NCI-H1105 (cell line): Measurements from ENCODE around the gene AP3S2.
A peak's percentile ranks its signal among the peaks of the same experiment; 100 is the strongest.
"Not testable (repeated sequence)": the region's sequence is repeated elsewhere in the genome, so short reads cannot be mapped to it uniquely, and the experiment has no call there.

Experiments used
- DNase-seq: peaks from one replicate; lab custom pipeline; 2025; lab: John Stamatoyannopoulos, UW

AP3S2 gene

DNA sequence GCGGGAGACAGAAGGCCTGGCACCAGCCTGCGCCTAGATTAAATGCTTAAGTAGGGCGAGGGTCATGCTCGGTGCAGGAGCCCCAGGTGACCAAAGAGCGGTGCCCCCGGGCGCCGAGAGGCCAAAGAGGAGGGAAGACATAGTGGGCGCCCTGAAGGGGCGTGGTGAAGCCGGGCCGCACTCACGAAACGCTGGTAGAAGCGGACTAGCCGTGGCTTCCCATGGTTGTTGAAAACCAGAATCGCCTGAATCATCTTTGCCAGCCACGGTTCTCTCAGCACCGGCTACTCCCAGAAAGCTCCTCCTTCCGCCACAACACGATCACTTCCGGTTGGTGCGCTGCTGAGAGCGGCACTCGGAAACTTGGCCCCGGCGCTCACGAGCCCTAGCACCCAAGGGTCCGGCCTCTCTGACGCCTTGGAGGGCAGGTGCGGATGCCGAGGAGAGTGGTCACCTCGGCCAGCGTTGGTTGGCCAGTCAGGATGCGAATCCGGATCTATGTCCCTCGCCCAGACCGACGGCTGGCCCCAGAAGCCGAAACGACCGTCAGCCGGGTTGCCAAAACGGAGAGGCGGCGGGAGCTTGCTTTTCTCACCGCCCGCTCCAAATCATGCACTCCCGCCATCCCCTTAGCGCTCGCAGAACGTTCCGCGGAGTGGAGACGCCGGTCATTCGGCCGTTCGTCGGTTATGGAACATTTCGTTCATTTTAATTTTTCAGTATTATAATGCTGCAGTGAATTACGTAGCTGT is at the start of gene AP3S2:
AP3S2 (minus strand) TSS at position 299 of the 752 bp plus-strand sequence; CDS start at position 254, 45 bp downstream.
- peak; percentile 73 for DNase-seq

DNA sequence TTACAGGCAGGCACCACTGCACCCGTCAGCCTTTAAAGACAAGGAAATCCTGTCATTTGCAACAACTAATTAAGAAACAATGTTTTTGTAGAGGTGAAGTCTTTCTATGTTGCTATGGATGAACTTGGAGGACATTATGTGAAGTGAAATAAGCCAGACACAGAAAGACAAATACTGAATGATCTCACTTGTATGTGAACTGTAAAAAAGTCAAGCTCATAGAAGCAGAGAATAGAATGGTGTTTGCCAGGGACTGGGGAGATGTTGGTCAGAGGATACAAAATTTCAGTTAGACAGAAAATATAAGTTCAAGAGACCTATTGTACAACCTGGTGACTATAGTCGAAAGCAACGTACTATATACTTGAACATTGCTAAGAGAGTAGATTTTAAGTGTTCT is 46.1 kb upstream of the AP3S2 start:
- no peak for DNase-seq

DNA sequence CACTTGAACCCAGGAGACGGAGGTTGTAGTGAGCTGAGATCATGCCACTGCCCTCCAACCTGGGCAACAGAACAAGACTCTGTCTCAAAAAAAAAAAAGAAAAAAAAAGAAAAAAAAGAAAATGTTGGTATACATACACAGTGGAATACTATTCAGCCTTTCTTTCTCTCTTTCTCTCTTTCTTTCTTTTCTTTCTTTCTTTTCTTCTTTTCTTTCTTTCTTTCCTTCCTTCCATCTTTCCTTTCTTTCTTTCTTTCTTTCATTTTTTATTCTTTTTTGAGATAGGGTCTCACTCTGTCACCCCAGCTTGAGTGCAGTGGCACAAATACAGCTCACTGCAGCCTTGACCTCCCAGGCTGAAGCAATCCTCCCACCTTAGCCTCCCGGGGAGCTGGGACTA is 45.6 kb upstream of the AP3S2 start:
- DNase-seq = not testable (repeated sequence)

DNA sequence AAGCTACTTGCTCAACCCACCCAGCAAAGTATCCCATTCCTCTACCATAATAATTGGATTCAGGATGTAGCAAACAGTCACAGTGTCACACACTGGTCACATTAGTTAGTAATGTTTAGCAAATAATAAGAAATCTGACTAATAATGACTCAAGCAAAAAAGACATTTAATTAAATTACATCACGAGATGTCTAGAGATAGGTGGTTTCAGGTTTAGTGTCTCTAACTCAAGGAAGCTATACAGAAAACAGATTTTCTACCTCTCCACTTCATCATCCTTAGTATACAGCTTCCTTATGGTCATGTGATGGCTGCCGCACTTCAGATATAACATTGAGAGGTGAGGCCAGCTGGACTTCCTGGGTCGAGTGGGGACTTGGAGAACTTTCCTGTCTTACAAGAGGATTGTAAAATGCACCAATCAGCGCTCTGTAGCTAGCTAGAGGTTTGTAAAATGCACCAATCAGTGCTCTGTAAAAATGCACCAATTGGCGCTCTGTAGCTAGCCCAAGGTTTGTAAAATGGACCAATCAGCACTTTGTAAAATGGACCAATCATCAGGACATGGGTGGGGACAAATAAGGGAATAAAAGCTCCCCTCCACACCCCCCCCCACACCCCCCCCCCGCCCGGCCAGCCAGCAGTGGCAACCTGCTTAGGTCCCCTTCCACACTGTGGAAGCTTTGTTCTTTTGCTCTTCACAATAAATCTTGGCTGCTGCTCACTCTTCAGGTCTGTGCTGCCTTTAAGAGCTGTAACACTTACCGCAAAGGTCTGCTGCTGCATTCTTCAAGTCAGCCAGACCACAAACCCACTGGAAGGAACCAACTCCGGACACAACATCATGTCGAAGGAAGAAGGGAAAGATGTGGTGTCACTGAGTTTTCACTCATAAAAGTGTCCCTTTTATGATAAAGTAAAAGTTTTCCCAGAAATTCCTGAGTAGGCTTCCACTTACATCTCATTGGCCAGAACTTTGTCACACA is 43.9 kb upstream of the AP3S2 start:
- no peak for DNase-seq

DNA sequence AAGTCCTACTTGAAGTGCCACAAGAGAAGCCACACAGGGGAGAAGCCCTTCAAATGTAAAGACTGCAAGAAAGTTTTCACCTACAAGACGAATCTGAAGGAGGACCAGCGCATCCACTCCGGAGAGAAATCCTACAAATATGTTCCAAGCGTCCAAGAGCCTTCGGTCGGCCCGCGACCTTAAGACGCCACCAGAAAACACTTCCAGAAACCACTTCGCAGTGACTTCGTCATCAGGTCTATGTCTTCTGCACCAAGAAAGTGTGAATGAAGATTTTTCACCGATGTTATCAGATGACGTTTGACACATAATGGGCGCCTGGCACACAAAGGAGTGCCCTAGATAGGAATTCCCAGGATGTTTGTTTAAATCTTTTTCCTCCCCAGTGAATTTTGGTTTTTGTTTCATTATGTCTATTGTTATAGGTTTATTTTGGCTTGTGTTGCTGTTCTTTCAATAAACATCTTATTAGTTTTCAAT is 43.0 kb upstream of the AP3S2 start:
- no peak for DNase-seq

DNA sequence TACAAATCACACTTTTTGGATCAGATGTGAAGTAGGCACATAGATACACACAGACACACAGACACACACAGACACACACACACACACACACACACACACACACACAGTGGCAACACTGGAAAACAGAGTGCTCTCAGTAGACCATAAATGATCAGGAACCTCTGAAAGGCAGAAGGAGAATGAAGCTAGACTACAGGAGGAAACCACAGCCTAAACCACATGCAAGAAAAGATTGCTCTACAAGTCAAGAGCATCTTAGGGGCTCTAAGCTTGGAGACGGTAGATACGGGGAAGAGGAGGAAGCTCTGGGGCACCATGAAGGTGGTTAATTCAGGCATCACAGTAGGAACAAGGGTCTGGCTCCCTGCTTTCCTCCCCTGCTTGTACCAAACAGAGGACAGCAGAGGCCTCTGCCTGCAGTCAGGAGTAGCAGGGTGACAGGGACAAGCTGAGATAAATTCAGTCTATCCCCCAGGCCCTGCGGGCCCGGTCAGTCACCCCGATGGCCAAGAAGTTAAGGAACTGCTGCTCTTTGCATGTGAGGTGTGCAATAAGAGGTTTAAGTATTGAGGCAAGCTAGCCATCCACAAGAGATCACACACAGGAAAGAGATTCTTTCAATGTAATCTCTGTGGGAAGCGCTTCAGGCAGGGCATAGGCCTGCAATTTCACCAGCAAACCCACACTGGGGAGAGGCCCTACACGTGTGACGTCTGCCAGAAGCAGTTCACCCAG is 42.4 kb upstream of the AP3S2 start:
- no peak for DNase-seq

DNA sequence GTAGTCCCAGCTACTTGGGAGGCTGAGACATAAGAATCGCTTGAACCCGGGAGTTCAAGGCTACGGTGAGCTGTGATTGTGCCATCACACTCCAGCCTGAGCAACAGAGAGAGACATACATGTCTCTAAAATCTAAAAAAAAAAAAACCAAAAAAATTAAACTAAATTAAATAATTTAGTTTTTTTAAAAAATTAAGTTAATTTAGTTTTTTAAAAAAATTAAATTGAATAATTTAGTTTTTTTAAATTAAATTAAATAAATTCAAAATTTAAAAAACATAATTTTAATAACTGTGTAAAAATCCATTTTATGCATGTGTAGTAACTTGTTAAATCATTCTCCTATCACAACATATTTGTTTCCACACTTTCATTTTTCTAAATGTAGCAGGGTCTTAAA is 39.1 kb upstream of the AP3S2 start:
- DNase-seq = no peak

DNA sequence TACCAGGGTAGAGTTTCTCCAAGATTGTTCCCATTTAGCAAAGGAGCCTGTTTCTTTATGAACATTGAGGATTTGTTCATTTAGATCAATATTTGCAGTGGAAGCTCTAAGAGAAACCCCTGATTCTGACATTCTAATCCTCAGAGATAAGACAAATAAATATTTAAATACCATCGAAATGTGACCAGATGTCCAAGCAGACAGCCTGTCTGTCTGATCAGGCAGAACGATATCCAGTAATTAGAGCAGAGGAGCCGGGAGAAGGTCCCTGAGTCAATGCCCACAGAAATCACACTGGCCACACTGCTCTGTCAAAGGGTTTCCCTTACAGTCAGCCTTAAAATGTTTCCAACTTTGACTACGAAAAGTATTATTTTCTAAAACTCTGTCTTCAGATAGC is 34.6 kb upstream of the AP3S2 start:
- DNase-seq = no peak

DNA sequence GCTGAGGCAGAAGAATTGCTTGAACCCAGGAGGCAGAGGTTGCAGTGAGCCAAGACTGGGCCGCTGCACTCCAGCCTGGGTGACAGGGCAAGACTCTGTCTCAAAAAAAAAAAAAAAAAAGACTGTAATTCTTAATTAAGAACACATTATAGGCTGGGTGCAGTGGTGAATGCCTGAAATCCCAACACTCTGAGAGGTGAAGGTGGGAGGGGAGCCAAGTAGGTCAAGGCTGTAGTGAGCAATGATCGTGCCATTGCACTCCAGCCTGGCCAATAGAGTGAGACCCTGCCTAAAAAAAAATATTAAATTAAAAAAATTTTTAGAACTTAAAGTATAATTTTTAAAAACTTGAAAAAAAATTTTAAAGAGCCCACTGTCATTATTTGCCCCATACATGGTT is 32.4 kb upstream of the AP3S2 start:
- DNase-seq = no peak

DNA sequence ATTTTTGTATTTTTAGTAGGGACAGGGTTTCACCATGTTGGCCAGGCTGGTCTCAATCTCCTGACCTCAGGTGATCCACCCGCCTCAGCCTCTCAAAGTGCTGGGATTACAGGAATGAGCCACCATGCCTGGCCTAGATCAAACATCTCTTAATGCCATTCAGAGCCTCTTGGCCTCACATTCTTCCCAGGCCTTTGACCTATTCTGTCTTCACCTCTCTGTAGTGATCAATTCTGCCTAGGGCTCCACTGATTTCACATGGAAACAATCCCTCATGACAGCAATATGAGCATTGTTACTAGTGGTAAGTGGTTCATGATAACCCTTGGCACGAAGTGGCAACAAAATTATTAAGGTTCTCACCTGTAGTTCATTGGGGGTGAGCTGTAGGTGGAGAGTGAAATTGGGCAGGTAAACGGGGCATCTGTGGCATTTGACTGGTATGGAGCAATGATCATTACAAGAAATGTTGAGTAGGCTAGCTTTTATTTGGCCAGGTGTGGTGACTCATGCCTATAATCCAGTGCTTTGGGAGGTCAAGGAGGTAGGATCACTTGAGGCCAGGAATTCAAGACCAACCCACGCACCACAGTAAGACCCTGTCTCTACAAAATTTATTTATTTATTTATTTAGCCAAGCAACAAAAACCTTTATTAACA is 23.8 kb upstream of the AP3S2 start:
- DNase-seq = no peak

DNA sequence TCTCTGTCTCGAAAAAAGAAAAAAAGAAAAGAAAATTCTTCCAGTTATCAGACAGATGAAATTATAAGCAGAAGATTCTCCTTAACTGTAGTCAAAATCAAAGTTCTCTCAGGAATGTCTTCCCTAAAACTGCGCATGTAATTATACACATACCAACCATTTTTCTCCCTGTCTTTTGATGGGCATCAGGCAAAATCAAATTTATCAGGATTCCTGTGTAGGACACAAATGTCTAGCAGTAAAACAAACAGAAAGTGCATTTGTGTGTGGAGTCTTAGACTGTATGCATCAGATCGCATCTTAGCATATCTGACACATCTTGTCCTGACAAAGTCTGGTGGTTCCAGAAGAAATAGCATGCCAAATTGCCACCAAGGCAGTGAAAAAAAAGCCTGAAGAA is 22.9 kb upstream of the AP3S2 start:
- DNase-seq = no peak

DNA sequence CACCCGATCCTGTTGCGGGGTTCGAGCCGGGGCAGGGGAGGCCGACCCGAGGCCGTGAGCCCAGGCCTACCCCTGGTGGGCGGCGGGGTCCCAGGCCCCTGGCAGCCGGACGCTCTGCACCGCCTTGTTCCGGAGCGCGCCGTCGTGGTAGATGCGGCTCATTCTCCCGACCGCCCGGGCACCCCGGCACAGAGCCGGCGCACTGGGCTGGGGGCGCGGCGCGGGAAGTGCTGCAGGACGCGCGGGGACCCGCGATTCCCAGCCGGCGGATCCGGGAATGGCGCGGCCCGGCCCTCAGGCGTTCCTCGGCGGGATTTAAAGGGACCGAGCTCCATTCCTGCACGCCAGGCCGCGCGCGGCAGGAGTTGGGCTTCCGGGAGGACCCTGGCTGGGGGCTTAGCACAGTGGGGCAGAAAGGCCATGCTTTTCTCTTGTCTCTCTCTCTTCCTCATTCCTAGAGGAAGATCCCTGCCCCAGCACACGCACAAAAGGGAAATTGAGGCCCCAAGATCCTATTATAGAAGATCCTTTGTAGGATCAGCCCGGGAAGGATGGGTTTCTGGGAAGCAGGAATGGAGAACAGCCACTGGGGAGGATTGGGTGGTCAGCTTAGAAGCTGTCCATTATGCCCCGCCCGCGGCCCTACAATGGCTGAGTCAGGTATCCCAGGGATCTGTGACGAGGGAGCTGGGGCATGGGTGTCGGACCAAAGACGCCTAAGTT is 19.0 kb upstream of the AP3S2 start, which contains the start of gene ARPIN:
ARPIN (minus strand) TSS at position 279 of the 723 bp plus-strand sequence; CDS start at position 162, 117 bp downstream.
- DNase-seq = no peak

DNA sequence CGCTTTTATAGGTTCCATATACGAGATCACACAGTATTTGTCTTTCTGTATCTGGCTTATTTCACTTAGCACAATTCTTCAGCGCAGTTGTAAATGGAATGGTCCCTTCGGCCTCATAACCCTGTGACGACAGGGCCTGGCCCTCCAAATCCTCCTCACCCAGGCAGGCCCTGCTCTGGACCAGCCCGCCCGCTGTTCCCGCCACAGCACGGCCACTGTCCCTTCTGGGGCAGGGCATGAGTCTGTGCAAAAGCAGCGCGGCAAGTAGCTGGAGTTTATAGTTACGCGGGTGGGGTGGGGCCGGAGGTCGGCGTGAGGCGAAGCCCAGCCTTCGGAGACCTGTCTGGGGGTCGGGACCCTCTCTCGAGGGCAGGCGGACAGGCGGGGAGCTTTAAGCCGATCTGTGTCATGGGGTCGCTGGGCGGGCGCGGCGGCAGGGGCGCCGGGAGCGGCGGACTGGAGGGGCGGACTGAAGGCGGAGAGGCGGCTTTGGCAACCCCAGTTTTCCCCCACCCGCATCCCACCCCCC is 18.4 kb upstream of the AP3S2 start:
- DNase-seq = no peak

DNA sequence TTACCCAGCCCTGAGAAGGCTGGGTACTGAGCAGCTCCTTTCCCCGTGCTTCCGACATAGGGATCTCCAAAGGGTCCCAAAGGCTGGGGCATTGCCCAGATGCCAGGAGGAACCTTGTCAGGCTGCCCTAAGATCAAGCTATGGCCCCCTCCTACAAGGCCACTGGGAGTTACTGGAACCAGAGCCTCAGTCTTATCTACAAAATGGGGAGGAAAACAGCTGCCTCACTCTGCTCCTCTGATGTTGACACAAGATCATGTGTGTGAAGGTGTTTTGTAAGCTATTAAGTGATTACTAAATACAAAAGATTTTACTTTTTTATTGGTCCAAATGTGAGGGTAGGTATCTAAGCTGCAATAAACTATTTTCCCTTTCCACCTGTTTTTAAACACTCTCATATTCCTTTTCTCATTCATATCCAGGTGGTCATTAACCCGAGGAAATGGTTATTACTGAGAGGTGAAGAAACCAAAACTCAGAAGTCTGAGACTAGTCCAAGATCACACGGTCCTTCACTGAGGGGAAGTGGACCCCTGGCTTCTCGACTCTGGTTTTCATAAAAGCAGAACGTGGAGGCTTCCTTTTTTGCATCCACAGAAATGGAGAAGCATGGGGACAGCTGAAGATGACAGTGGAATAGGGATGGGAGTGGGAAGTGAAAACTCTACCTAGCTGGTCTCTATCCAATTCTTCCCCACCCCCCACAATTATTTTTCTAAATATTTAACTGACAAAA is 17.3 kb upstream of the AP3S2 start:
- DNase-seq = no peak

DNA sequence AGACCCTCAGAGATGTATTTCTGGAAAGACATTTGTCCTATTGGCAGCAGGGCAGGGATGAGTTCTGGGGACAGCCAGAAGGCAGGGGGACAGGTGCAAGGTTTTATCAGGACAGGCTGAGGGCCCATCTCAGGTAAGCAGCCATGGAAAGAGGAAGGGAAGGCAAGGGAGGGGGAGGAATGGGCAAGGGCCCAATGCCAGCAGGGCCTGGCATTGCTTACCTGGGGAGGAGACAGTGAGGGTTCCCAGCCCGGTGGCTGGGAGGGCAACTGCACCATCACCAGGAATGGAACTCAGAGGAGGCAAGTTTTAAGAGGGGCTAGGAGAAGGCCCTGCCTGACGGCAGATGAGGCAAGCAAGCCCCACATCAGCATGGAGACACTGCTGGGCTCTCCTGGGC is 15.8 kb upstream of the AP3S2 start:
- DNase-seq = no peak

DNA sequence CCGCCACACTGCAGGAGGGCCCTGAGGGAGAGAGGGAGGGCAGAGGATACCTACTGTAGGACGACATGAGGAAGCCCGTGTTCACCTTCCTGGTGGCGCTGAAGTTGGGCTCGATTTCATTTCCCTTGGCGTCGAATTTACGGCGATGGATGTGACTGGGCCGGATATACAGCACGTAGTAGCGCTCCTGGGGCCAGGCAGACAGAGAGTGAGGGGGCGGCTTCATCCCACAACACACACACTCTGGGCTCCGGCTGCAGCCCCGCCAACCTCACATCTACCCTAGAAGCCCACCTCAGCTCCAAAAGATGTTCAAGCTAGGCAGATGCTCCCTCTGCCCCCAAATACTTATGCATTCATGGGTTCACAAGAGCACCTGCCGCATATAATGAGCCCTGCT is 14.4 kb upstream of the AP3S2 start:
- no peak for DNase-seq

DNA sequence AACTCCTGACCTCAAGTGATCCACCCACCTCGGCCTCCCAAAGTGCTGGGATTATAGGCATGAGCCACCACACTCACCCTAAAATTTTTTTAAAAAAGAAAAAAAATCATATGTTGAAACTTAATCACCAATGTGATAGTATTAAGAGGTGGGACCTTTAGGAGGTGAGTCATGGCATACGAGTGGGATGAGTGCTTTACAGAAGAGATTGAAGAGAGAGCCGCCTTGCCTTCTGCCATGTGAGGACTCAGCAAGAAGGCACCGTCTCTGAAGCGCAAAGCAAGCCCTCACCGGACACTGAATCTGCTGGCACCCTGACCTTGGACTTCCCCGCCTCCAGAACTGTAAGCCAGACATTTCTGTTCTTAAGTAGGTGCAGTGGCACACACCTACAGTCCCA is 13.5 kb upstream of the AP3S2 start:
- DNase-seq = no peak

DNA sequence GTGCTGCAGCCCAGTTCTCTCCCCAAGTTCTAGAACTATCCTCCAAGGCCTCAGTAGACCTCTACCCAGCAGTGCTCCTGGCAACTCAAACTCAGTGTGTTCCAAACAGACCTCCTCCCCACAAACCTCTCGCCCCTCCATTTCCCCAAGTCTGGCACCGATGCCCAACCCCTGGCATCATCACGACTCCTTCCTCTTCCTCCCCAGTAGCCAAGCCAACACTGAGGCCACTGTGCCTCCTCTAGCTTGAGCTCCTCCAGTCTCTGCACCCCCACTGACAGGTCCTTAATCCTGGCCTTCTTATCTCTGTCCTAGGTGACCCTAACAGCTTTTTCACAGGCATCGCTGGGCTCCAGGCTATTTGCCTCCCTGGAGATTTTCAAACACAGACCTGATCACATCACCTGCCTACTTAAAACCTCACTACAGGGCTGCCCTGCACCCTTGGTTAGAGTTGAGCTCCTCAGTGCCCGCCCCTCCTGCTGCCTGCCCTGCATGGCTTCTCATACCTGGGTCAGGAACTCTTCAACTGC is 12.1 kb upstream of the AP3S2 start:
- no peak for DNase-seq

DNA sequence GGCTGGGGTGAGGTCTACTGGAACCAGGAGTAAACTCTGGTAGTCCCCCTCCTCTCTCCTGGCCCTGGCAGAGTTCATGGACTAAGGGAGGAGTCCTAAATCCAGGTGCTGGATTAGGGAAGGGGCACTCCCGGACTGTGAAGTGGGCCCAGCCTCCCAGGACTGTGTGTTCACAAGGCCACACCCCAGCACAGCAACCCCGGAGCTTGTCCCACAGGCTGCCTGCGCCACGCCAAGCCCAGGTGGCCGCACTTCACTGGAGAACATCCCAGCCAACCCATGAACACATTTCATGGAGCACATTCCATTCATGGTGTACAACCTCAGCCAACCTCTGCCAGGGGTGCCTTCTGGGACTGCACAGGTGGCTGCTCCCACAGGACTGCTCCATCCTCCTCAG is 10.7 kb upstream of the AP3S2 start:
- no peak for DNase-seq

DNA sequence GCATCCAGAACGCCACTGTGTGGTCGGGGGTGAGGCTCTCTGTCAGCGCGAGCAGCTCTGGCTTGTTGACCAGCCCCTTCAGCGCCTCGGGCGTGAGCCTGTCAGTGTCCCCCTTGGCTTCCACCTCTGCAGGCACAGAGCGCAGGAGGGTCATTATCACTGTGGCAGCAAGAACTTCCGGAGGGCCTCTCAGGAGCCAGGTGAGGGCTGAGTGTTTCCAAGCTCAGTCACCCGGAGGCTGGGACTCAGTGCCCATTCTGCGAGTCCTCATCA is 10.0 kb upstream of the AP3S2 start:
- no peak for DNase-seq
